ENCODE data around the gene COASY.

DNA sequence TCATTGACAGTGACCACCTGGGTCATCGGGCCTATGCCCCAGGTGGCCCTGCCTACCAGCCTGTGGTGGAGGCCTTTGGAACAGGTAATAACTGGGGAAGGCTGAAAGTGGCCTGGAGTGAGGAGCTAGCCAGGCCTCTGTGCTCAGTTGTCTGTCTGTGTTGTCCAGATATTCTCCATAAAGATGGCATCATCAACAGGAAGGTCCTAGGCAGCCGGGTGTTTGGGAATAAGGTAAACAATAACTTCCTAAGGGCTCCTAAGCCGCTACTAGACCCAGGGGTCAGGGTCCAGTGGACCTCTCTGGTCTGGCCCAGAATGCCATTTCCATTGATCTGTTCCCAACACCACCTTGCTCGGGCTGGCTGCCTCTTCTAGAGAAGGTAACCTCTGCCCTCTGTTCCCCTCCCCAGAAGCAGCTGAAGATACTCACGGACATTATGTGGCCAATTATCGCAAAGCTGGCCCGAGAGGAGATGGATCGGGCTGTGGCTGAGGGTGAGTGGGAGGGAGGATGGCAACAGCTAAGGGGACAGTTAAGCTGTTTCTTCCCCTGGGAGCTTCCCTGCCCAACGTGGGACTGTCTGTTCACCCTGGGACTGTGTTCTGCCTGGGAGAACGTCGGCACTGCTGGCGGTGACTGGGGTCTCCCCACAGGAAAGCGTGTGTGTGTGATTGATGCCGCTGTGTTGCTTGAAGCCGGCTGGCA, 3.0 kb downstream of the COASY start:
- TF ChIP-seq, protein P1, sequence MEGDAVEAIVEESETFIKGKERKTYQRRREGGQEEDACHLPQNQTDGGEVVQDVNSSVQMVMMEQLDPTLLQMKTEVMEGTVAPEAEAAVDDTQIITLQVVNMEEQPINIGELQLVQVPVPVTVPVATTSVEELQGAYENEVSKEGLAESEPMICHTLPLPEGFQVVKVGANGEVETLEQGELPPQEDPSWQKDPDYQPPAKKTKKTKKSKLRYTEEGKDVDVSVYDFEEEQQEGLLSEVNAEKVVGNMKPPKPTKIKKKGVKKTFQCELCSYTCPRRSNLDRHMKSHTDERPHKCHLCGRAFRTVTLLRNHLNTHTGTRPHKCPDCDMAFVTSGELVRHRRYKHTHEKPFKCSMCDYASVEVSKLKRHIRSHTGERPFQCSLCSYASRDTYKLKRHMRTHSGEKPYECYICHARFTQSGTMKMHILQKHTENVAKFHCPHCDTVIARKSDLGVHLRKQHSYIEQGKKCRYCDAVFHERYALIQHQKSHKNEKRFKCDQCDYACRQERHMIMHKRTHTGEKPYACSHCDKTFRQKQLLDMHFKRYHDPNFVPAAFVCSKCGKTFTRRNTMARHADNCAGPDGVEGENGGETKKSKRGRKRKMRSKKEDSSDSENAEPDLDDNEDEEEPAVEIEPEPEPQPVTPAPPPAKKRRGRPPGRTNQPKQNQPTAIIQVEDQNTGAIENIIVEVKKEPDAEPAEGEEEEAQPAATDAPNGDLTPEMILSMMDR (IDR thresholded peaks at IDR 0.05), result no peak
- no peak for TF ChIP-seq ZFX (IDR thresholded peaks at IDR 0.05; ENCODE audit: borderline replicate concordance)
